Astrocyte (in vitro differentiated cells and primary cell): ENCODE data around the gene PRSS38. TPM values are rescaled to one million over a fixed set of nuclear protein-coding genes. Genes with fewer than 3 reads are reported as not detected.
A peak's percentile ranks its signal among the peaks of the same experiment; 100 is the strongest.

Source experiments
- DNase-seq: peaks from one replicate; pipeline ENCODE4 v3.0.0-alpha.2; 2010; ENCODE audit warnings: low read depth
- FAIRE-seq: peaks from 2 replicates; lab custom pipeline; 2011; peaks lifted over from hg19 to GRCh38; lab: Jason Lieb, UNC
- H2AFZ ChIP-seq: 2 replicates; pipeline ENCODE4 v1.6.0; 2012; ENCODE audit warnings: low read depth, low read length, inconsistent platforms
- H3K27ac ChIP-seq: 2 replicates; pipeline ENCODE4 v1.5.1; 2011; ENCODE audit warnings: low read depth, low read length, inconsistent platforms
- H3K27me3 ChIP-seq: 2 replicates; pipeline ENCODE4 v1.6.0; 2011; ENCODE audit warnings: low read length, inconsistent platforms; ENCODE audit not compliant: insufficient read depth
- H3K36me3 ChIP-seq: 2 replicates; pipeline ENCODE4 v1.5.1; 2011; ENCODE audit warnings: low read length, inconsistent platforms; ENCODE audit not compliant: insufficient read depth
- H3K4me1 ChIP-seq: 2 replicates; pipeline ENCODE4 v1.5.1; 2011; ENCODE audit warnings: low read length, inconsistent platforms; ENCODE audit not compliant: insufficient read depth
- H3K4me2 ChIP-seq: 2 replicates; pipeline ENCODE4 v1.6.0; 2012; ENCODE audit warnings: low read length, inconsistent platforms
- H3K4me3 ChIP-seq: 2 replicates; pipeline ENCODE4 v1.5.1; 2011; ENCODE audit warnings: low read depth, mild to moderate bottlenecking, low read length, inconsistent platforms; ENCODE audit not compliant: insufficient read depth
- H3K79me2 ChIP-seq: 2 replicates; pipeline ENCODE4 v1.6.0; 2012; ENCODE audit warnings: mild to moderate bottlenecking, low read length, inconsistent platforms; ENCODE audit not compliant: insufficient read depth
- H3K9ac ChIP-seq: 2 replicates; pipeline ENCODE4 v1.6.0; 2012; ENCODE audit warnings: mild to moderate bottlenecking, low read length, inconsistent platforms
- H3K9me3 ChIP-seq: 2 replicates; pipeline ENCODE4 v1.5.1; 2012; ENCODE audit warnings: low read depth, mild to moderate bottlenecking, low read length, inconsistent platforms; ENCODE audit not compliant: insufficient read depth
- H4K20me1 ChIP-seq: 2 replicates; pipeline ENCODE4 v1.6.0; 2012; ENCODE audit warnings: low read length, inconsistent platforms; ENCODE audit not compliant: insufficient read depth
- H3K27ac Mint-ChIP-seq: one replicate; pipeline ENCODE4 v1.8.0; 2021; ENCODE audit warnings: mild to moderate bottlenecking, mixed read lengths; ENCODE audit not compliant: unreplicated experiment
- H3K27me3 Mint-ChIP-seq: one replicate; pipeline ENCODE4 v1.8.0; 2021; ENCODE audit warnings: low read depth, mixed read lengths; ENCODE audit not compliant: unreplicated experiment
- H3K36me3 Mint-ChIP-seq: one replicate; pipeline ENCODE4 v1.8.0; 2021; ENCODE audit warnings: low read depth, mixed read lengths; ENCODE audit not compliant: unreplicated experiment
- H3K4me1 Mint-ChIP-seq: one replicate; pipeline ENCODE4 v1.8.0; 2021; ENCODE audit warnings: low read depth, mixed read lengths; ENCODE audit not compliant: unreplicated experiment
- H3K4me3 Mint-ChIP-seq: one replicate; pipeline ENCODE4 v1.8.0; 2021; ENCODE audit warnings: mild to moderate bottlenecking, moderate library complexity, mixed read lengths; ENCODE audit not compliant: unreplicated experiment
- H3K9me3 Mint-ChIP-seq: one replicate; pipeline ENCODE4 v1.8.0; 2021; ENCODE audit warnings: mild to moderate bottlenecking, mixed read lengths; ENCODE audit not compliant: unreplicated experiment
- CTCF ChIP-seq: IDR thresholded peaks from 2 replicates; pipeline ENCODE4 v1.5.1; 2011; ENCODE audit warnings: low read depth, mild to moderate bottlenecking, inconsistent platforms, low read length, moderate library complexity; ENCODE audit not compliant: insufficient read depth
- EZH2 ChIP-seq: IDR thresholded peaks from 2 replicates; pipeline ENCODE4 v1.6.1; 2012; ENCODE audit warnings: mild to moderate bottlenecking, low read length, inconsistent platforms; ENCODE audit not compliant: insufficient read depth
- total RNA-seq: library from RNA; stranded (reverse); gene quantifications from 2 replicates; pipeline ENCODE4 v1.2.1, GENCODE V29; 2021

The PRSS38 gene
- total RNA-seq, 1 donor from 2014 or later, result not detected

- Histone ChIP-seq H3K4me2 (peak overlapping the region; percentile 75), H3K36me3 (no peaks in the 10 kb centered on the region), H3K4me1 (peaks cover 9% of the 10 kb centered on the region), H3K79me2 (no peaks in the 10 kb centered on the region), H4K20me1 (no peaks in the 10 kb centered on the region), H3K27me3 (no peaks in the 10 kb centered on the region), H3K9ac (no peak overlapping the region), H2AFZ (peak overlapping the region; percentile 52), H3K9me3 (no peaks in the 10 kb centered on the region), H3K27ac (no peak overlapping the region), H3K4me3 (peak overlapping the region; percentile 1)
- TF ChIP-seq EZH2, result no peak
- no peak for TF ChIP-seq CTCF
- DNase-seq (no peak), FAIRE-seq (no peak)
- no peak overlapping the region for H3K4me3 Mint-ChIP-seq
- H3K36me3 Mint-ChIP-seq, result no peaks in the 10 kb centered on the region
- H3K4me1 Mint-ChIP-seq, result peaks cover 6% of the 10 kb centered on the region
- H3K27me3 Mint-ChIP-seq, result peaks cover 12% of the 10 kb centered on the region
- H3K9me3 Mint-ChIP-seq, result no peaks in the 10 kb centered on the region
- no peak overlapping the region for H3K27ac Mint-ChIP-seq
Measured at GRCh38 chr1:227887697-227888403, 72.4 kb downstream of the PRSS38 start.

GRCh38 chr1:227888404-227889046 lies 73.0 kb downstream of the PRSS38 start:
- no peak overlapping the region for H3K27ac Mint-ChIP-seq
- Histone ChIP-seq H3K4me3 (no peak overlapping the region), H3K9me3 (no peaks in the 10 kb centered on the region), H3K4me1 (peaks cover 9% of the 10 kb centered on the region), H3K27ac (no peak overlapping the region), H3K79me2 (no peaks in the 10 kb centered on the region), H3K27me3 (no peaks in the 10 kb centered on the region), H3K9ac (no peak overlapping the region), H3K4me2 (no peak overlapping the region), H4K20me1 (no peaks in the 10 kb centered on the region), H3K36me3 (no peaks in the 10 kb centered on the region), H2AFZ (no peak overlapping the region)
- no peak for DNase-seq
- FAIRE-seq, result no peak
- H3K27me3 Mint-ChIP-seq, result peaks cover 12% of the 10 kb centered on the region
- TF ChIP-seq EZH2 (no peak), CTCF (no peak)
- H3K4me1 Mint-ChIP-seq, result peaks cover 6% of the 10 kb centered on the region
- H3K36me3 Mint-ChIP-seq, result no peaks in the 10 kb centered on the region
- H3K4me3 Mint-ChIP-seq, result no peak overlapping the region
- H3K9me3 Mint-ChIP-seq, result no peaks in the 10 kb centered on the region
